Right lobe of liver (tissue), 4 donors: ENCODE data around the gene IL13.

Experiments used
- POLR2A ChIP-seq: fragments of 450-650 bp; IDR thresholded peaks from one replicate; pipeline ENCODE4 v1.6.1; 2017; ENCODE audit warnings: antibody characterized with exemption, mild to moderate bottlenecking
- TF ChIP-seq, protein P1 (sequence below), 4 donors: fragments of 200-600 bp in 3 of 4; fragments of 450-650 bp in 1 of 4; IDR thresholded peaks; one replicate each; pipeline versions ENCODE4 v1.5.1 to v1.8.0; 2016 to 2022; ENCODE audit warnings: antibody characterized with exemption in 4 of 4, mild to moderate bottlenecking in 2 of 4
- donor health status: DM: no; HTN: no; CAD: no.
- donor health status: DM: no; HTN: no; CAD: no.
- donor health status: DM: no; HTN: yes; CAD: no.

DNA sequence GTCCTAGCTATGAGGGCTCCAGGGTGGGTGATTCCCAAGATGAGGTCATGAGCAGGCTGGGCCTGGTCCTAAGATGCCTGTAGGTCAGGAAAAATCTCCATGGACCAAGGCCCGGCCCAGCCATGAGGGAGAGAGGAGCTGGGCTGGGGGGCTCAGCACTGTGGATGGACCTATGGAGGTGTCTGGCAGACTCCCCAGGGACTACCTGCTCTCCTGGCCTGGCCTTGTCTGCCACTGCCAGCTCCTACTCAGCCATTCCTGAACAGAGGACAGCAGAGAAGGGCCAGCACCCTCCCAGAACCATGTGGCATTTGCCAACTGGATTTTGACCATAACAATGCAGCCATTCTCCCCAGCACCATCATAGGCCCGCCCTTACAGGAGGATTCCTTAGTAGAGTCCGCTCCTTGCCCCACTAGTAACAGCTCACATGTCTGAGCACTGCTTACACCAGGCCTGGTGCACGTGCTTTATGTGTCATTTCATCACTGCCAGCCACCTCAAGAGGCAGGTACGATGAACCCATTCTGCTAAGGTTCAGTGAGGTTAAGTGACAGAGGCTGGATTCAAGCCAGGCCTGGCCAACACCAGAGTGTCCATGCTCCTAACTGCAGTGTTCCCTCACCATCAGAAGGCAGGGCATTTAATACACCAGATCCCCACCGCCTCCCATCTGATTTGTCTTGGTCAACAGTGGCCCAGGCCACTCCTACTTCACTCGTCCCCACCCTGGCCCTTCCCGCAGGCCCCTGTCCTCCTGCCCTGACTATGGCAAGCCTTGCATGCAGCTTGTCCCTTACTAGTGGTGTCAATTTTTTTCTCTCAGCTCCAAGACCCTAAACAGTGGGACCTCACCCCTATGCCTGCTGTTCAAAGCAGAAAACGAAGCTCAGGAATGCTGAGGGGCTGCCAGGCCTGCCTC is 669 bp downstream of the IL13 start:
- TF ChIP-seq POLR2A: no peak
- TF ChIP-seq, protein P1, sequence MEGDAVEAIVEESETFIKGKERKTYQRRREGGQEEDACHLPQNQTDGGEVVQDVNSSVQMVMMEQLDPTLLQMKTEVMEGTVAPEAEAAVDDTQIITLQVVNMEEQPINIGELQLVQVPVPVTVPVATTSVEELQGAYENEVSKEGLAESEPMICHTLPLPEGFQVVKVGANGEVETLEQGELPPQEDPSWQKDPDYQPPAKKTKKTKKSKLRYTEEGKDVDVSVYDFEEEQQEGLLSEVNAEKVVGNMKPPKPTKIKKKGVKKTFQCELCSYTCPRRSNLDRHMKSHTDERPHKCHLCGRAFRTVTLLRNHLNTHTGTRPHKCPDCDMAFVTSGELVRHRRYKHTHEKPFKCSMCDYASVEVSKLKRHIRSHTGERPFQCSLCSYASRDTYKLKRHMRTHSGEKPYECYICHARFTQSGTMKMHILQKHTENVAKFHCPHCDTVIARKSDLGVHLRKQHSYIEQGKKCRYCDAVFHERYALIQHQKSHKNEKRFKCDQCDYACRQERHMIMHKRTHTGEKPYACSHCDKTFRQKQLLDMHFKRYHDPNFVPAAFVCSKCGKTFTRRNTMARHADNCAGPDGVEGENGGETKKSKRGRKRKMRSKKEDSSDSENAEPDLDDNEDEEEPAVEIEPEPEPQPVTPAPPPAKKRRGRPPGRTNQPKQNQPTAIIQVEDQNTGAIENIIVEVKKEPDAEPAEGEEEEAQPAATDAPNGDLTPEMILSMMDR (IDR thresholded peaks at IDR 0.05): no peak
